Measurements from ENCODE around the gene AFDN.

Gene AFDN

GRCh38 chr6:167919349-167919748 lies 92.6 kb downstream of the AFDN start:
- no peak for DNase-seq (ENCODE audit: low read depth in 2 of 2)

GRCh38 chr6:167920165-167920564 lies 93.5 kb downstream of the AFDN start:
- no peak for DNase-seq (ENCODE audit: low read depth in 2 of 2)

- no peak for DNase-seq (ENCODE audit: low read depth in 2 of 2)
Measured at GRCh38 chr6:167921831-167922230, 95.1 kb downstream of the AFDN start.

GRCh38 chr6:167925026-167925425 lies 98.3 kb downstream of the AFDN start:
- no peak for DNase-seq (ENCODE audit: low read depth in 2 of 2)

DNA sequence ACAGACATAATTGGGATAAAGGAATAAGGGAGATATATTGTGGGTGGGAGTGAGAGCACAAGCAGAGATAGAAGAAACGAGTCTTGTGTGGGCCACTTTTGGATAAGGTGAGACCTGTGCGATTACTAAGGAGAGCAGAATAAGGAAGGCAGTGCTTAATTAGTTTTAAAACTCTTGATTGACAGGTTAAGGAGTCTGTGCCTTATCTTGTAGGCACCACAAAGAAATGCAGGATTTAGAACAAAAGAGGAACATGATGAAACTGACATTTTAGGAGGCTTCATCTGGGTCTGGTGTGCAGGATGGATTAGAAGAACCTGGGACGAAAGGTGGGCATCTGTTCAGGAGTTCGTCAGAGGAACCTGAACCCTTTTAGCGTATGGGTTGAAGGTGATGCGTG lies 100.5 kb downstream of the AFDN start:
- DNase-seq (ENCODE audit: low read depth in 2 of 2) = no peak

GRCh38 chr6:167928111-167928510 lies 101.4 kb downstream of the AFDN start:
- DNase-seq (ENCODE audit: low read depth in 2 of 2) = no peak

DNA sequence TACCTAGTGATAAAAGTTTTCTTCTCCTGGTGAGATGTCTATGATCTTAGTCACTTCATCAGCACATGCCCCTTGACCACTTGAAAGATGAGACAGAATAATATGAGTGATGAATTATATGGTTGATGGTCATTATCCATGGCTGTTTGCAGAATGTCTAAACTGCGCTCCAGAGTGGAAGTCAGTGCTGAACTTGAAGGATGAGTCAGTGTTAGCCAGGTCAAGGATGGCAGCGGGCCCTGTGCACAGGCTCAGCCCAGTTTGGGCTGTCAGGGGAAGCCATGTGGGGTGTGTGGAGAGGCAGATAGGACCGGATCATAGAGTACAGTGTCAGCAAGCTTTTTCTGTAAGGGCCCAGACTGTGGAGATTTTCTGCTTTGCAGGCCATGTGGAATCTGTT lies 103.6 kb downstream of the AFDN start:
- no peak for DNase-seq (ENCODE audit: low read depth in 2 of 2)

GRCh38 chr6:167932468-167933276 lies 106.0 kb downstream of the AFDN start:
- no peak for DNase-seq (ENCODE audit: low read depth in 2 of 2)

- no peak for DNase-seq (ENCODE audit: low read depth in 2 of 2)
Measured at GRCh38 chr6:167933290-167933689, 106.6 kb downstream of the AFDN start.

DNA sequence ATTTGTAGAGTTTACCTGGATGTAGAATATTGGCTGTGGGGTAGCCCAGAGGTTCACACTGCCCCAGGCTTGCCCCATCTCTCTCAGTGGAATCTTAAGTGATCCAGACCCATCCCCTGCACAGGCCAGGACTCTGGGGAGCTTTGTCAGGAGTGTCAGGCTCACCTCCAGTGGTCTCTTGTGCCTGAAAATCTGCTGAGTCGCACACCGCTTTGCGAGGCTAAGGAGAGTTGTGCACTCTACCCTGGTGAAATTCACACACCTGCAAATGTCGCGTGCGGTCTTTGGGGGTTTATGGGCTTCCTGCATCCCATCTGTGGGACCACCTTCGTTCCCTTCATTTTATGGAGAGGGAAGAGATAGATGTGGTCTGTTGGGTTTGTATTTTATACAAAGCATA lies 107.1 kb downstream of the AFDN start:
- DNase-seq (ENCODE audit: low read depth in 2 of 2) = no peak

DNA sequence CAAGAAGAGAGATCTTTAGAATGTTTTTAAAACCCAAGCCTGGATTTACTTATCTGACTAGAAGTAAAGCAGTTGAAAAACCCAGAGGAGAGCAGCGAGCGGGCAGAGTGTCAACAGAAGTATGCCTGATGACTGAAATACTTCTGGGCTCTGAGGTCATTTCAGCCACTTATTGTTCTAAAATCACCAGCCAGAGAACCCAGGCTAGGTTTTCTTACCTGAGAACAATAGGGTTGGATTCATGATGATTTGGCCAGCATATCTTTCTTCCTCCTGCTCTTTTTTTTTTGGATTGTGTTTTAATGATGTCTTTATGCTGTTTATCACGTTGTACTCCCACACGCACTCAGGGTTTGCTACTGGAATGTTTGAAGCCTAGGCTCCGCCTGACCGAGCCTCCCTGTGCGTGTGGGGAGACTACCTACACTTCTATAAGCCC lies 107.7 kb downstream of the AFDN start:
- DNase-seq (ENCODE audit: low read depth in 2 of 2) = no peak

- no peak for DNase-seq (ENCODE audit: low read depth in 2 of 2)
Measured at GRCh38 chr6:167936051-167936450, 109.3 kb downstream of the AFDN start.

- no peak for DNase-seq (ENCODE audit: low read depth in 2 of 2)
Measured at GRCh38 chr6:167937301-167937700, 110.6 kb downstream of the AFDN start.

GRCh38 chr6:167937948-167938911 lies 111.5 kb downstream of the AFDN start:
- DNase-seq (ENCODE audit: low read depth in 2 of 2) = no peak

DNA sequence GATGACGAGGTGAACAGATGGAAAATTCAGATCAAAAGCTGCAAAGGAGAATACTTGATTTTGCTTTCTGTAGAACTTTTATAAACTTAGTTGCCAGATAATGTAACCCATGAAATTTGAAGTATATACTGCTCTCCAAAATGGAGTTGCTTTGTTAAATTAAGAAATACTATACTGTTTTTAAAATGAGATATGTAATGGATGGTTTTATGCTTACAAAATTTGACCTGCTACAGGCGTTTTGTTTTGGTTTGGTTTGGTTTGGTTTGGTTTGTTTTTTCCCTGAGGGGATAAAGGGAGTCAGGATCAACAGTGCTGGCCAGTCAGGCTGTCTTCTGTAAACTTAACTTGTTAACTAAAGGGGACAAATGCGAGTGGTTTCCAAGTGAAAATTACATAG lies 115.1 kb downstream of the AFDN start:
- DNase-seq (ENCODE audit: low read depth in 2 of 2) = no peak

DNA sequence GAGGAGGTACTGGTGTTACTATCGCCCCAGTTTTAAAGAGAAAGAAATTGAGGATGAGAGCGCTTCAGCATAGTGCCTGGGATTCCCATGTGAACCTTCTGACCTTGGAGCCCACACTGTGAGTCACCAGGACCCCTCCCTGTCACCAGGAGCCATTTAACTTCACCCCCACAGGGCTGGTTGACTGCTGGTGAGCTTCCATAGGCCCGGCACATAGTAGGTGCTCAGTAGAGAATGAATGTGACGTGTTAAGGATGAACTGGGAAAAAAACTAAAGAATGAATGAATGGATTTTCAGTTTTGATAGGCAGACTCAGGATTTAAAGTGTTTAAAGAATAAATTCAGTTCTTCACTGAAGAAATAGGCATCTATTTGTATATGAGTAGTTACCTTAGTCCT lies 117.4 kb downstream of the AFDN start:
- DNase-seq (ENCODE audit: low read depth in 2 of 2) = no peak

DNA sequence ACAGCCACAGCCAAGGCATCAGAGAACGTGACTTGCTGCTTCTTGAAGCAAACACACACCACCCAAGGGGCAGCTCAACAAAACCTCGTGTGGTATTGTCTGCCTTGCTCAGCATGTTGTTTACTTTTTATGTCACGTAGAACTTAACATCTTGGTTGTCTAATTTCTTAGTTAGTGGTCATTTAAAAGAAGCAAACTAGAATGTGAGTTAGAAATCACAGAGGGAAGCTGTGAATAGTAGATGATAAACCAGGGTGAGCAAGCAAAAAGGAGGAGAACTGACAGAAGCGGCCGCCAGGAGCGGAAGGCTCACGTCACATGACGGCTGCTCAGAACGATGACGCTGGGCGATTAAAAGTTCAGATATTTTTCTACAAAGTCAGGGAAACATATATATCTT lies 119.3 kb downstream of the AFDN start:
- DNase-seq (ENCODE audit: low read depth in 2 of 2) = no peak

GRCh38 chr6:167946604-167947003 lies 119.9 kb downstream of the AFDN start:
- DNase-seq (ENCODE audit: low read depth in 2 of 2) = no peak

DNA sequence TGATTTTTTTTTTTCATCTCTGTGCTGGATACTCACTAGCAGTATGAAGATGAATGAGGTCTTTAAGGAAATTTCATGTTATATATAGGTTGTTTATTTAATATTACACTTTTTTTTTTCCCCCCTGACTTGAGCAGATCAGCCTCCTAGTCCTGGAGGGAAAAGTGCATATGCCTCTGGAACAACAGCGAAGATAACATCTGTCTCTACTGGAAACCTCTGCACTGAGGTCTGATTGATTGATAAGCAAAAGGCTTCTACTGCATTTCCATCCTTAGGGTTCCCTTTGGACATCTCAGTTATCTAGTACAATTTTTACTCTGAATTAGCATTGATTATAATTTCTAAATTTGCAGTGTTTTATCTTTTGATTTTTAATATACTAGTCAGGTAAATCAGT lies 121.0 kb downstream of the AFDN start:
- no peak for DNase-seq (ENCODE audit: low read depth in 2 of 2)

DNA sequence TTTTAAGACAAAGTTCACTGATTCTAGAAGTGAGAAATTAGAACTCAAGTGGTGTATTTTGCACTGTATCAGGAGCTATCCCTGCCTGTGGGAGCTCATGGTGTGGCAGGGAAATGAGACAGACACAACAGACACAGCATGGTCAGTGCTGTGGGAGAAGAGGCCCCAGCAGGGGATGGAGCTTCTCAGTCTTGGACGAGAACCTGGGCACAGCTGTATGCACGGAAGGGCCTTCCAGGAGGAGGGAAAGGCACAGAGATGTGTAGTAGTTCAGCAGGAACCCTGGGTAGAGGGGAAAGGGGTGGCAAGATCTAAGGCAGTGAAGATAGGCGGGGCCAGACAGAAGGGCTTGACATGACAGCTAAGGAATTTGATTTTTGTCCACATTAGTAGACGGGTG lies 122.0 kb downstream of the AFDN start:
- DNase-seq (ENCODE audit: low read depth in 2 of 2) = no peak

GRCh38 chr6:167949121-167949684 lies 122.5 kb downstream of the AFDN start:
- no peak for DNase-seq (ENCODE audit: low read depth in 2 of 2)

DNA sequence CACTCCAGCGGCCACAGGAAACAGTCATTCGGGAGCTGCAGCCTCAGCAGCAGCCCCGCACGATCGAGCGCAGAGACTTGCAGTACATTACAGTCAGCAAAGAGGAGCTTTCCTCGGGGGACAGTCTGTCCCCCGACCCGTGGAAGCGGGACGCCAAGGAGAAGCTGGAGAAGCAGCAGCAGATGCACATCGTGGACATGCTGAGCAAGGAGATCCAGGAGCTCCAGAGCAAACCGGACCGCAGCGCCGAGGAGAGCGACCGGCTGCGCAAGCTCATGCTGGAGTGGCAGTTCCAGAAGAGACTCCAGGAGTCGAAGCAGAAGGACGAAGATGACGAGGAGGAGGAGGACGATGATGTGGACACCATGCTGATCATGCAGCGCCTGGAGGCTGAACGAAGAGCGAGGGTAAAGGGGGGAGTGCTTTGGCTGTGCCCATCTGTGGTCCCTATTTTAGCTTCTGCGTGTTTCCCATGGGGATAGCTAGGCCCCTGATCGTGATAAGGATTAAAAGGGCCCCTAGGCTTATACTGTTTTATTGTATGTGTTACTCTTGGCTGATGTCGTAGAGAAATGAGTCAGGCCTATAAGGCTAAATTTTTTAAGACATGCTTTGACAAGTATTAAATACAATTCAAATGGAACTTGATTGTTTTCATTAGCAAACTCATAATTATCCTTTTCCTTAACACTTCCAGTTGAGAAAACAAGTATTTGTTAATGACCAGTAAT lies 125.2 kb downstream of the AFDN start:
- no peak for DNase-seq (ENCODE audit: low read depth in 2 of 2)
